Measurements from ENCODE around the gene VTN.
A peak's percentile ranks its signal among the peaks of the same experiment; 100 is the strongest.

VTN gene

GRCh38 chr17:28395968-28396367, 25.9 kb upstream of the VTN start:
- DNase-seq (ENCODE audit: low spot score): no peak

GRCh38 chr17:28395426-28395825, 25.3 kb upstream of the VTN start:
- DNase-seq (ENCODE audit: low spot score): no peak

DNA sequence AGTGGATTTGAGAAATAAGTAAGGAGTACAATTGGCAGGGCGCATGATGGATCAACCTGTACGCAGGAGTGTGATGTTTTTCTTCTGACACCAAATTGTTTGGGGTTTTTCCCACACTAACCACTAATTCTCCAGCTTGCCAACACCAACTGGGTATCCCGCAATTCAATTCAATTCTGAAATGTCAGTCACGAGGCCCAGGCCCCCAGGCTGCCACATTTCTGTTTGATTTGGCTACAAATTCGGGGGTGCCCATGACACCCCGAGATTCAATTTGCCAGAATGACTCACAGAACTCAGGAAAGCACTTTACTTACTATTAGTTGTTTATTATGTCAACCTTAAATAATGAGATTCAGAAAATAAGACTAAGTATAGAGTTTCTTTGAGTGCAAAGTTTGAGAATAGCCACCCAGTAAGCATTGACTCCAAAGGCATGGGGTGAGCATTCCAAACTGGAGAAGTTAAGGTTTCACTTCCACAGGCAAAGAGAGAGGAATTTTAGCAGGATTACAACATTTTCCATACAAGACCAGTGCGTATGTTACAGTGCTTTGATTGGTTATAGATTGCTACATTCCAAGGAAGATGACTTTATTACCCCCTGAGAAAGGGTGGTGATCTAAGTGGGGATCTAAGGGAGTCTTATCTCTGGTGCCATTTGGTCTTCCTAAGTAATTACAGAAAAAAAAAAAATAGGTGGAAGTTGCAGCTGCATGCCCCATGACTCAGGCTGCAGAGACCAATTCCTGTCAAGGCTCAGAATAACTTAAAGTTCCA, 24.4 kb upstream of the VTN start:
- no peak for DNase-seq (ENCODE audit: low spot score)

DNA sequence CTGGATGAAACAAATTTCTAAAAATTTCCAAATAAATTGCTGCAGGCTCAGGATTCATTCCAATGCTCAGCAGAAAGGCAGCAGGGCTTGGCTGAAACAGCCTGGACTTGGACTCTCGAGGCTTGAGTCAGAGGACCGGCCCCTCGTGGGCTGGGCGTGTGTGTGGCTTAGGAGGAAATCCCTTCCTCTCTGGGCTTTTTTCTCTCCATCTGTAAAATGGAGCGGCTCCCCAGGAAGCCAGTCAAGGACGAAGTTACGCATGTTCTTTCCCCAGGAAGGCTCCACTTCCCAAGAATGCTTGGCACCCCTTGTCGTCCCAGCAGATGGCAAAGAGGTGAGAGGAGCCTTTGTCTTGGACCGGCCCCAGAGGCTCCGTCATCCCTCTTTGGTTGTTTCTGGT, 22.4 kb upstream of the VTN start:
- no peak for DNase-seq (ENCODE audit: low spot score)

DNA sequence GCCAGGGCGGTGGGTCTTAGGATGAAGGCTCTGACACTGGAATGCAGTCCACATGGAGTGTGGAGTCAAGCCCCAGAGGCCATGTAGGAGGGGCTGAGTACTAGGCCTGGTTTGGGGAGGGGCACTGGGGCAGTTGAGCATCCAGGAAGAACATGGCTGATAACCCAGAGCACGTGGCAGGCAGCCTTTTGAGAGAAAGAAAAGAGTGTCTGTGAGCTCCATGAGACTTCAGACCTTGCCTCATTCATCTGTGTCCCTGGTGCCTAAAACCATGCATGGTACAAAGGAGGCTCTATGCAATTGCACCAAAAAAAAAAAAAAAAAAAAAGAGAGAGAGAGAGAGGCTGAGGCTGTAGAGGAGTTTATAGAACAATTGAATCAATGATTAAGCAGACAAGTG, 21.3 kb upstream of the VTN start:
- no peak for DNase-seq (ENCODE audit: low spot score)

GRCh38 chr17:28390984-28391383, 20.9 kb upstream of the VTN start:
- no peak for DNase-seq (ENCODE audit: low spot score)

DNA sequence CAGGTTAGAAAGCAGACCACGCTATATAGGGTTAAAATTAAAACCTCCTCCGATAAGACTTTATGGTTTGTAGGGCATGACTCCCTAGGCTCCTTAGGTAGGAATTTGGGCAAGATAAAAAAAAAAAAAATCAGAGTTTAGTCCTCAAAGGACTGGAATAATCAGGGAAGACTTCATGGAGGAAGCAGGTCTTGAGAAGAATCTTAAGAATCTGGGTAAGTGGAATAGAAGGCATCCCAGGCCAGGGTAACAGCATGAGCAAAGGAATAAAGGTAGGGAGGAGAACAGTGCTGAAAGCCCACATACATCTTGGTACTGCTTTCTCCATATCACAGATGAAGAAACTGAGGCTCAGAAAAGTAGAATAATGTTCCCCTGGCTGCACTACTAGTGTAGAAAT, 20.5 kb upstream of the VTN start:
- no peak for DNase-seq (ENCODE audit: low spot score)

DNA sequence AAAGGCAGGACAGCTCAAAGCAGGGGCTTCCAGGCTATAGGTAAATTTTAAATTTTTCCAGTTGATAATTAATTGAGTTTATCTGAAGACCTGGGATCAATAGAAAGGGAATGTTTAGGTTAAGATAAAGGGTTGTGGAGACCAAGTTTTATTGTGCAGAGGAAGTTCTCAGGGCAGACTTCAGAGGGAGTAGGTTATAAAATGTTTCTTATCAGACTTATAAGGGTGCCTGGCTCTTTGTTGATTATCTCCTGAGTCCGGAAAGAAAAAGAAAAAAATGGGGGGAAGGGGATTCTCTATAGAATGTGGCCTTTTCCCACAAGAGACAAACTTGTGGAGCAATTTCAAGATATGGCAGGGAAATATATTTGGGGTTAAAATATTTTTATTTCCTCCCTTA, 20.0 kb upstream of the VTN start:
- no peak for DNase-seq (ENCODE audit: low spot score)

DNA sequence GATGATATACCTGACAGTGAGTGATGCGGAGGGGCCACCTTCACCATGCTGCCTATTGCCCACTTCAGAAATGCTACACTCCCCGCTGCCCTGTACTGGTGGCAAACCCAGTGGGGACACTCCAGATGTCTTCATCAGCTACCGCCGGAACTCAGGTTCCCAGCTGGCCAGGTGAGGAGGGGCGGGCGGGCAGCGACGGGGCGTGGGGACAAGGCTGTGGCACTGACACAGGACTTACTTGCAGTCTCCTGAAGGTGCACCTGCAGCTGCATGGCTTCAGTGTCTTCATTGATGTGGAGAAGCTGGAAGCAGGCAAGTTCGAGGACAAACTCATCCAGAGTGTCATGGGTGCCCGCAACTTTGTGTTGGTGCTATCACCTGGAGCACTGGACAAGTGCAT, 18.0 kb upstream of the VTN start:
- DNase-seq (ENCODE audit: low spot score): no peak

- DNase-seq (ENCODE audit: low spot score): no peak
Measured at GRCh38 chr17:28386391-28386790, 16.3 kb upstream of the VTN start.

GRCh38 chr17:28385406-28385805, 15.3 kb upstream of the VTN start:
- peak; percentile 20 for DNase-seq (ENCODE audit: low spot score)

DNA sequence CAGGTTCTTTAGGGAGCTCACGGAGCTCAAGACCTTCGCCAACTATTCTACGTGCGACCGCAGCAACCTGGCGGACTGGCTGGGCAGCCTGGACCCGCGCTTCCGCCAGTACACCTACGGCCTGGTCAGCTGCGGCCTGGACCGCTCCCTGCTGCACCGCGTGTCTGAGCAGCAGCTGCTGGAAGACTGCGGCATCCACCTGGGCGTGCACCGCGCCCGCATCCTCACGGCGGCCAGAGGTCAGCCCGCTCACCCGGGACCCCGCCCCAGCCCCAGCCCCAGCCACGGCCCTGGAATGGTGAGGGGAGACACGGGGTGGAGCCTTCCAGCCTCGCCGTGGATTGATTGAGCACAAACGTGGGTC, 14.9 kb upstream of the VTN start:
- DNase-seq (ENCODE audit: low spot score): no peak

DNA sequence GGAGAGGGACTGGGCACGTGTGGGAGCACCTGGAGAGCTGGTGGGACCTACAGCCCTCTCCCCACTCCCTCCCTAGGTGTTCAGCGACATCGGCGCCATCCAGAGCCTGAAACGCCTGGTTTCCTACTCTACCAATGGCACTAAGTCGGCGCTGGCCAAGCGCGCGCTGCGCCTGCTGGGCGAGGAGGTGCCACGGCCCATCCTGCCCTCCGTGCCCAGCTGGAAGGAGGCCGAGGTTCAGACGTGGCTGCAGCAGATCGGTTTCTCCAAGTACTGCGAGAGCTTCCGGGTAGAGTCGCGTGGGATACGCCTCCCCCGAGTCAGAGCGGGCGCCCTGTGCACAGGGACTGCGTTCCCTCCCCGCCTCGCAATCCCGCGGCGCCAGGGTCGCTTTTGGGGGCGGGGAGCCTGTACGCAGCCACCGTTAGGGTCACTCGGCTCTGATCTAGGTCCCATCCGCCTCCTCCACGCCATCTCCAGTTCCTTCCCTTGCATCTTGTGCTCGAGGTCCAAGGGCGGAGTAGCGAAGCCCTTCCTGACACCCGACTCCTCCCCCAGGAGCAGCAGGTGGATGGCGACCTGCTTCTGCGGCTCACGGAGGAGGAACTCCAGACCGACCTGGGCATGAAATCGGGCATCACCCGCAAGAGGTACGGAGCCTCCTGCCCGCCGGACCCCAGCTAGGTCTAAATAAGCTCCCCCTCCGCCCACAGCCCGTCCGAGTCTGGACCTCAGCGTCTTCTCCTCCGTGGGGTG, 14.4 kb upstream of the VTN start:
- DNase-seq (ENCODE audit: low spot score): peak; percentile 34

- no peak for DNase-seq (ENCODE audit: low spot score)
Measured at GRCh38 chr17:28381141-28381825, 11.2 kb upstream of the VTN start.

GRCh38 chr17:28379814-28380801, 10.0 kb upstream of the VTN start:
- DNase-seq (ENCODE audit: low spot score): no peak

DNA sequence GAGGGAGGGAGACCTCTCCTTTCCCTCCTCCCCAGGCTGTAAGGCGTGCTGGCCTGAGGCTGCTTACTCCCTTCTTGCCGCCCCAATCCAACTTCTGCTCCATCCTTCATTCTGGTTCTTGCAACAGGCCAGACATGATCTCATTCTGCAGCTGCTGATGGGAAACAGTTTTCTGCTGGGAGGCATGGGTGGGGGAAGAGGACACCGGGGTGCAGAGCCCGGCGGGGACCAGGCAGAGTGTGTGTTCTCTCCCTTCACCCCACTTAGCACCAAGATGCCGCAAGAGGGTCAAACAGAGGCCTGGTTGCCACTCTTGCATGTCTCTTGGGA, 2.8 kb upstream of the VTN start:
- DNase-seq (ENCODE audit: low spot score): no peak

DNA sequence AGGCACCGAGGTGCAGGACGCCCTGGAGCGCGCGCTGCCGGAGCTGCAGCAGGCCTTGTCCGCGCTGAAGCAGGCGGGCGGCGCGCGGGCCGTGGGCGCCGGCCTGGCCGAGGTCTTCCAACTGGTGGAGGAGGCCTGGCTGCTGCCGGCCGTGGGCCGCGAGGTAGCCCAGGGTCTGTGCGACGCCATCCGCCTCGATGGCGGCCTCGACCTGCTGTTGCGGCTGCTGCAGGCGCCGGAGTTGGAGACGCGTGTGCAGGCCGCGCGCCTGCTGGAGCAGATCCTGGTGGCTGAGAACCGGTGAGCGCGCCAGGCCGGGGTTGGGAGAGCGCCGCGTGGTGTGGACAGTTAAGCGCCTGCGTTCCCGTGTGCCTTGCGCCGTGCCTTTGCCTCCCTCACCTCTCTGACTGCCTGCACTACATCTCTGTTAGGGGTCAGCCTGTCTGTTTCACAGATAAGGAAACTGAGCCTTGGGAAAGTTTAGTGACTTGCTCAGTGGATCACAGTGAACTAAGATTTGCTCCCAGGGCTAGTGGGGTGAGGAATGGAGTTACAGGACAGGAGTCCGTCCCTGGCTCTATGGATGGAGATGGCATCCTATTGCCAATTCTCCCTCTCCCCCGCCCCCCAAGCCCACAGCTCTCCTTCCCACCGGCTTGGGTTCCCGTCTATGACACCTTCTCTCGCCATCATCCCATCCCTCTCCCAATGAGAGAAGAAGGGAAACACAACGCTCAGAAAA, 2.3 kb upstream of the VTN start:
- no peak for DNase-seq (ENCODE audit: low spot score)

DNA sequence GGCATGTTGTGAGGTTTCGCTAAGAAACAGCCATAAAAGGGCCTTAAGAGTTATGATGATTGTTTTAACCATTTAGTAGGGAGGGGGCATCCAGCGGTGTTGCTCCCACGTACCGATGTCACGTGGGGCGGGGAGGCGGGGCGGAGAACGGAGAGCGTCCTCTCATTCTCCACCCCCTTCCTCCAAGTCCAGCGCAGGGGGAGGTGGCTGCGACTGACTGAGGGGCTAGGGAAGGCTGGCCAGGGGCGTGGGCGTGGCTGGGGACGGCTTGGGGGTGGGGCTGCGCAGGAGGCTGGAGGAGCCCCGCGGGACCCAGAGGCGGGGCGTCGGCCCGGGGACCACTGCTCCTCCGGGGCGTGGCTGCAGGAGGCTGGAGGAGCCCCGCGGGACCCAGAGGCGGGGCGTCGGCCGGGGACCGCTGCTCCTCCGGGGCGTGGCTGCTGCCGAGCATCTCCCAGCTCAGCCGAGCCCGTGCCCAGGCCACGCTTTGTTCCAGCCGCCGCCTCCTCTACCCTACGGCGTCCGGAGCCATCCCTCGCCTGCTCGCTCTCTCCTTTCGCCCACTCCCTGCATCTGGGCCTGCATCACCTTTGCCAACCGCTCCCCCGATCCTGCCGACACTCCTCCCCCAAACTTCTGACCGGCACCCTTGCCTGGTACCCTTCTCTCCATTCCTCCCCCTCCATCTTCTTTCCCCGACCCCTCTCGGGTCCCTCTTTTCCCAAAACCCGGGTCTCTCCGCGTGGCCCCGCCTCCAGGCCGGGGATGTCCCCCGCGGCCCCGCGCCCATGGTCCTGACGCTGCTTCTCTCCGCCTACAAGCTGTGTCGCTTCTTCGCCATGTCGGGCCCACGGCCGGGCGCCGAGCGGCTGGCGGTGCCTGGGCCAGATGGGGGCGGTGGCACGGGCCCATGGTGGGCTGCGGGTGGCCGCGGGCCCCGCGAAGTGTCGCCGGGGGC, 1.4 kb upstream of the VTN start, which contains the start of gene SARM1:
Gene SARM1 (plus strand): TSS at position 450 of the 958 bp plus-strand sequence. CDS start 339 bp downstream, at position 789.
- DNase-seq (ENCODE audit: low spot score): peak; percentile 85

GRCh38 chr17:28370744-28371103, 617 bp upstream of the VTN start:
- DNase-seq (ENCODE audit: low spot score): no peak

DNA sequence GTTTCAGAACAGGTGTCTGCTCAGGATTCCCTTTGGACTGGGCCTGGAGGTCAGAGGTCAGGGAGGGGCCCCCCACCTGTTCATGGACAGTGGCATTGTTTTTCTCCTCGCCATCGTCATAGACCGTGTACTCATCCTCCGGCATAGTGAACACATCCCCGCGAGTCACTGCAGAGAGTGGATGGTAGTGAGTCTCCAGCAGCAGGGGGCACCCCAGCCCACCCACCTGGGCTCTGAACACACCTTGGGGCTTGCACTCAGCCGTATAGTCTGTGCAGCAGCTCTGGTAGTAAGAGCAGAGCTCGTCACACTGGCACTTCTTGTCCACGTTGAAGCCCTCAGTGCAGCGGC, 448 bp downstream of the VTN start:
- no peak for DNase-seq (ENCODE audit: low spot score)

Measured in RKO (cell line).